HepG2 (cell line): ENCODE measurements around the gene DDC. TPM values are rescaled to one million over a fixed set of nuclear protein-coding genes. Genes with fewer than 3 reads are reported as not detected.
A peak's percentile ranks its signal among the peaks of the same experiment; 100 is the strongest.

Source experiments
- ATAC-seq: fragments of 200-7000 bp; cut with Tn5 transposase; 3 replicates; pipeline ENCODE4 v1.9.1; 2020; ENCODE audit warnings: mild to moderate bottlenecking, moderate library complexity
- BruUV-seq: library from RNA; stranded (reverse); fragments of 400-500 nt; replicated peaks from 2 replicates; lab custom pipeline; 2021; lab: Mats Ljungman, UMichigan
- CTCF ChIA-PET: fragments of 300-600 bp; formaldehyde crosslinking; extraction: SDS; loops from one replicate; lab custom pipeline; 2021; ENCODE audit warnings: low total read pairs, inconsistent platforms, low intra/inter-chr PET ratio; lab: Yijun Ruan, JAX
- POLR2A ChIA-PET: fragments of 350-600 bp; sonication (Branson Sonifier 250); formaldehyde crosslinking; loops from one replicate; lab custom pipeline; 2020; ENCODE audit warnings: antibody characterized with exemption, inconsistent platforms; lab: Yijun Ruan, JAX
- DNase-seq: peaks from one replicate; pipeline ENCODE4 v3.0.0-alpha.2; 2015; ENCODE audit warnings: low spot score
- FAIRE-seq: peaks from 3 replicates; lab custom pipeline; 2011; peaks lifted over from hg19 to GRCh38; lab: Jason Lieb, UNC
- H2AFZ ChIP-seq: one replicate; pipeline ENCODE4 v1.6.1; 2011; ENCODE audit warnings: low read length, inconsistent platforms
- H3K27ac ChIP-seq: fragments of 300-600 bp; 3 replicates; pipeline ENCODE4 v1.8.0; 2011; ENCODE audit warnings: mixed run types, mild to moderate bottlenecking, mixed read lengths, low read length, inconsistent platforms; ENCODE audit not compliant: insufficient read depth; ENCODE audit errors: extremely low read length
- H3K27me3 ChIP-seq, 2 experiments: fragments of 200-600 bp in 1 of 2; 2 replicates in 1 of 2; 3 replicates in 1 of 2; pipeline versions ENCODE4 v1.6.0 to v1.8.0; 2011; ENCODE audit warnings: low read length in 2 of 2, mild to moderate bottlenecking in 2 of 2, moderate library complexity in 2 of 2, inconsistent platforms in 1 of 2; ENCODE audit not compliant: insufficient read depth in 2 of 2, control insufficient read depth in 1 of 2
- H3K36me3 ChIP-seq, 2 experiments: fragments of 200-600 bp in 1 of 2; replicated peaks in 1 of 2; 2 replicates in 1 of 2; 3 replicates in 1 of 2; pipeline versions ENCODE4 v1.5.1 to v1.8.0; 2011; ENCODE audit warnings: low read length in 2 of 2, inconsistent platforms in 1 of 2; ENCODE audit not compliant: insufficient read depth in 2 of 2, control insufficient read depth in 1 of 2
- H3K4me1 ChIP-seq: 2 replicates; pipeline ENCODE4 v1.5.1; 2012; ENCODE audit warnings: low read length, inconsistent platforms; ENCODE audit not compliant: insufficient read depth
- H3K4me2 ChIP-seq: 2 replicates; pipeline ENCODE4 v1.6.0; 2011; ENCODE audit warnings: low read depth, low read length, inconsistent platforms
- H3K4me3 ChIP-seq, 3 experiments: fragments of 200-600 bp in 1 of 3; sonication (generic), shearing (Covaris generic) in 1 of 3; replicated peaks in 1 of 3; 2 replicates each; pipeline ENCODE4 v1.5.1; 2011 to 2016; ENCODE audit warnings: low read length in 3 of 3, inconsistent platforms in 2 of 3, low read depth in 2 of 3, mild to moderate bottlenecking in 2 of 3, control low read depth in 1 of 3, mixed read lengths in 1 of 3; ENCODE audit not compliant: insufficient read depth in 1 of 3
- H3K79me2 ChIP-seq: one replicate; pipeline ENCODE4 v1.6.1; 2011; ENCODE audit warnings: low read length, inconsistent platforms; ENCODE audit not compliant: insufficient read depth
- H3K9ac ChIP-seq: 2 replicates; pipeline ENCODE4 v1.6.0; 2011; ENCODE audit warnings: mild to moderate bottlenecking, low read depth, low read length, inconsistent platforms; ENCODE audit not compliant: insufficient read depth
- H3K9me3 ChIP-seq: 2 replicates; pipeline ENCODE4 v1.5.1; 2012; ENCODE audit warnings: mild to moderate bottlenecking, low read length
- H4K20me1 ChIP-seq: 2 replicates; pipeline ENCODE4 v1.6.0; 2011; ENCODE audit warnings: inconsistent platforms, mild to moderate bottlenecking, low read length, moderate library complexity; ENCODE audit not compliant: insufficient read depth
- BORCS8-MEF2B ChIP-seq: sonication (generic); formaldehyde crosslinking; IDR thresholded peaks from 2 replicates; pipeline ENCODE4 v1.8.0; 2022; ENCODE audit warnings: mild to moderate bottlenecking, missing genetic modification reagents
- CHD2 ChIP-seq: IDR thresholded peaks from 2 replicates; pipeline ENCODE4 v1.6.1; 2011; ENCODE audit warnings: low read depth, low read length, improper control_type of control experiment
- EP300 ChIP-seq, 3 experiments: sonication (generic) in 1 of 3; formaldehyde crosslinking in 1 of 3; IDR thresholded peaks; 2 replicates each; pipeline versions ENCODE4 v1.5.1 to v1.6.1; 2011 to 2020; ENCODE audit warnings: low read depth in 2 of 3, low read length in 2 of 3, borderline replicate concordance in 1 of 3, improper control_type of control experiment in 1 of 3, mild to moderate bottlenecking in 1 of 3, missing genetic modification reagents in 1 of 3, moderate library complexity in 1 of 3
- FOSL2 ChIP-seq: sonication (generic); formaldehyde crosslinking; IDR thresholded peaks from 2 replicates; pipeline ENCODE4 v1.4.0; 2020; ENCODE audit warnings: missing genetic modification reagents
- HMGA1 ChIP-seq: sonication (generic); formaldehyde crosslinking; conservative IDR thresholded peaks from 2 replicates; pipeline ENCODE4 v1.4.0; 2020; ENCODE audit warnings: missing genetic modification reagents
- JDP2 ChIP-seq: sonication (generic); formaldehyde crosslinking; IDR thresholded peaks from 2 replicates; pipeline ENCODE4 v1.8.1; 2022; ENCODE audit warnings: missing genetic modification reagents, borderline replicate concordance
- MED1 ChIP-seq: sonication (generic); formaldehyde crosslinking; IDR thresholded peaks from 2 replicates; pipeline ENCODE4 v1.4.0; 2020; ENCODE audit warnings: missing genetic modification reagents
- RCOR2 ChIP-seq: IDR thresholded peaks from 2 replicates; pipeline ENCODE4 v1.6.1; 2016; ENCODE audit warnings: missing biosample characterization, missing genetic modification reagents
- REPIN1 ChIP-seq: sonication (generic); formaldehyde crosslinking; IDR thresholded peaks from 2 replicates; pipeline ENCODE4 v1.8.0; 2022; ENCODE audit warnings: missing genetic modification reagents, low read depth, mild to moderate bottlenecking, borderline replicate concordance
- SAP130 ChIP-seq: IDR thresholded peaks from 2 replicates; pipeline ENCODE4 v1.6.1; 2016; ENCODE audit warnings: low read depth
- ZBTB7A ChIP-seq: sonication (generic); formaldehyde crosslinking; IDR thresholded peaks from 2 replicates; pipeline ENCODE4 v1.8.0; 2022; ENCODE audit warnings: mild to moderate bottlenecking, missing genetic modification reagents
- ZFP36L2 ChIP-seq: sonication (generic); formaldehyde crosslinking; IDR thresholded peaks from 2 replicates; pipeline ENCODE4 v1.4.0; 2020; ENCODE audit warnings: missing genetic modification reagents
- WGBS: methylation state at CpG from one replicate; pipeline ENCODE4 v1.1.6; 2017; ENCODE audit warnings: low lambda C conversion rate; 5-methylcytosine and 5-hydroxymethylcytosine counted together
- in situ Hi-C: cut with HindIII; loops from 2 replicates; pipeline ENCODE4 v1.10.0; 2017; ENCODE audit warnings: low pct_unique_long_range_greater_than_20kb; ENCODE audit not compliant: extremely low pct_ligation_motif_present
- intact Hi-C: fragments of 100-400 bp; cut with micrococcal nuclease; formaldehyde crosslinking; loops from one replicate; pipeline ENCODE4 v1.10.0; 2022; ENCODE audit not compliant: unreplicated experiment
- polyA plus RNA-seq, 8 experiments: library from polyadenylated mRNA; depleted of rRNA in 3 of 8; stranded (reverse) in 7 of 8; unstranded in 1 of 8; fragments of >200 nt; fragmentation: Illumina TruSeq in 4 of 8; extraction: Trizol in 4 of 8; gene quantifications; 2 replicates each; pipeline versions ENCODE4 v1.2.1 to v1.2.3, GENCODE V29; 2011 to 2016; ENCODE audit warnings: low read depth in 4 of 8, missing spikeins in 1 of 8, mixed read lengths in 1 of 8; ENCODE audit not compliant: insufficient read depth in 1 of 8
- total RNA-seq, 5 experiments: library from RNA; depleted of rRNA; stranded (reverse); fragments of >200 nt; fragmentation: Illumina TruSeq; extraction: Trizol; gene quantifications; 2 replicates each; pipeline ENCODE4 v1.2.3, GENCODE V29; 2016; ENCODE audit warnings: low read depth in 1 of 5
- TF ChIP-seq, protein P1 (sequence below): sonication (generic); formaldehyde crosslinking; IDR thresholded peaks from 2 replicates; pipeline ENCODE4 v1.9.0; 2021; ENCODE audit warnings: missing genetic modification reagents, mild to moderate bottlenecking, borderline replicate concordance
- TF ChIP-seq, protein P2 (sequence below): sonication (generic); formaldehyde crosslinking; IDR thresholded peaks from 2 replicates; pipeline ENCODE4 v1.4.0; 2020; ENCODE audit warnings: missing genetic modification reagents
- TF ChIP-seq, protein P3 (sequence below): sonication (generic); formaldehyde crosslinking; IDR thresholded peaks from 2 replicates; pipeline ENCODE4 v1.8.1; 2023; ENCODE audit warnings: mild to moderate bottlenecking, missing genetic modification reagents

The DDC gene
- total and polyA plus RNA-seq, 2 of the 13 experiments (the other 11 are each of a cell fraction or from before 2014, with no cell fraction given) = 11.7 to 93.3 TPM

DNA sequence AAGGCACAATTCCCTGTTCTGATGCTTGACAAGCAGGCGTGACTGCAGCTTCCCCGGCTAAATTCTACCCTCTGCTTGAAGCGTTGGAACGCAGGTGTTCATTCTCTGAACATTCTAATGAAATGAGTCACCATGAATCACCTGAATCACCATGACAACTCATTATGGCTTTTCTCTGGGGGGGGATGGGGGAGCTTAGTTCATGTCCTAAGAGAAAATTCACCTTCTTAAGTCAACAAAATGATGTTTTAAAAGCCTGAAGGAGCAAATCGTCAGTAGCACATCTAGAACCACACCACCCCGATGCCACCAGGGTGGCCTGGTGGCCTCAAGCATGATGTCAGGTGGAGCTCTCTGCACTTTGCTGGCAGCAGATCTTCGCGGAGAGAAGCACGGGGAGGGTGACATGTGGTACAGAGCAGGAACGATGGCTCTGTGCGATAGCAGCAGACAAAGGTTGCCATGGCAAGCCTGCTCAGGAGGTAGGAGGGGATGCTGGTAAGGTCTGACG lies 33.7 kb downstream of the DDC start:
- H3K4me1 ChIP-seq = peaks cover 56% of the 10 kb centered on the region
- H3K36me3 ChIP-seq = peaks cover 2 to 17% of the 10 kb centered on the region in 2 experiments; a peak in 4 of 5 replicates
- WGBS = 86% methylated on average over 6 of the region's 12 CpGs
- ATAC-seq (no peak), FAIRE-seq (no peak), DNase-seq (peak; percentile 12)
- H3K27me3 ChIP-seq = no peaks in the 10 kb centered on the region
- in situ Hi-C loops (no loop called here), intact Hi-C loops (no loop called here)
- no TSS peak for BruUV-seq
- no peaks in the 10 kb centered on the region for H4K20me1 ChIP-seq
- no peaks in the 10 kb centered on the region for H3K9me3 ChIP-seq
- TF ChIP-seq RCOR2 (CRISPR knock-in tag) = no peak
- TF ChIP-seq FOSL2 (CRISPR knock-in tag) = peak; percentile 43; the same call in 1 of the 2 replicates
- H3K79me2 ChIP-seq = no peaks in the 10 kb centered on the region
- ChIA-PET POLR2A (no interaction called here), CTCF (no interaction called here)
- H3K9ac ChIP-seq = no peak overlapping the region
- no peak overlapping the region for H2AFZ ChIP-seq
- H3K27ac ChIP-seq = no peak overlapping the region
- no peak overlapping the region for H3K4me3 ChIP-seq
- no peak overlapping the region for H3K4me2 ChIP-seq

DNA sequence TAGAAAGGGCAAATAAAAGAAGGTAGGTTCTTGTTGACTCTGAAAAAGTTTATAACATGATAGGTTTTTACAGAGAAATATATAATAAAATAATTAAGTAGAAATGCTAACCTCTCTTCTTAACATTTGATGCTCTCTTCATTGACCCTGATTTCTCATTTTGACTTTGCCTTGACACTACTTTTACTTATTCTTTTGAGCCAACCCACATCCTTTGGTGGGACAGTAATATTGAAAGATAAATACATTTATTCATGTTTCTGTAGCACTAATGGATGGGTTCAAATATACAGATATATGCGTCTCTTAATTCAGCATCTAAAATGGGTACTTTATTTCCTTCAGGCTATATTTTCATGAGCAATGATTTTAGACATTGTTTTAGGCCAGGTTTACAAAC lies 34.4 kb downstream of the DDC start:
- no peak overlapping the region for H2AFZ ChIP-seq
- TF ChIP-seq, protein P1, sequence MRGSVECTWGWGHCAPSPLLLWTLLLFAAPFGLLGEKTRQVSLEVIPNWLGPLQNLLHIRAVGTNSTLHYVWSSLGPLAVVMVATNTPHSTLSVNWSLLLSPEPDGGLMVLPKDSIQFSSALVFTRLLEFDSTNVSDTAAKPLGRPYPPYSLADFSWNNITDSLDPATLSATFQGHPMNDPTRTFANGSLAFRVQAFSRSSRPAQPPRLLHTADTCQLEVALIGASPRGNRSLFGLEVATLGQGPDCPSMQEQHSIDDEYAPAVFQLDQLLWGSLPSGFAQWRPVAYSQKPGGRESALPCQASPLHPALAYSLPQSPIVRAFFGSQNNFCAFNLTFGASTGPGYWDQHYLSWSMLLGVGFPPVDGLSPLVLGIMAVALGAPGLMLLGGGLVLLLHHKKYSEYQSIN (CRISPR knock-in tag) = no peak
- TF ChIP-seq MED1 (CRISPR knock-in tag) = no peak
- TF ChIP-seq CHD2 = no peak
- no peak for TF ChIP-seq REPIN1
- no peak for TF ChIP-seq ZBTB7A (CRISPR knock-in tag)
- no peak for TF ChIP-seq JDP2 (CRISPR knock-in tag)
- TF ChIP-seq EP300 (IDR thresholded peaks at IDR 0.05; ENCODE audit: low read depth in 2 of 2, low read length in 2 of 2) = no peak
- TF ChIP-seq EP300 (CRISPR knock-in tag; IDR thresholded peaks at IDR 0.05; ENCODE audit: borderline replicate concordance) = no peak
- no peak for TF ChIP-seq ZFP36L2 (CRISPR knock-in tag)
- TF ChIP-seq, protein P2, sequence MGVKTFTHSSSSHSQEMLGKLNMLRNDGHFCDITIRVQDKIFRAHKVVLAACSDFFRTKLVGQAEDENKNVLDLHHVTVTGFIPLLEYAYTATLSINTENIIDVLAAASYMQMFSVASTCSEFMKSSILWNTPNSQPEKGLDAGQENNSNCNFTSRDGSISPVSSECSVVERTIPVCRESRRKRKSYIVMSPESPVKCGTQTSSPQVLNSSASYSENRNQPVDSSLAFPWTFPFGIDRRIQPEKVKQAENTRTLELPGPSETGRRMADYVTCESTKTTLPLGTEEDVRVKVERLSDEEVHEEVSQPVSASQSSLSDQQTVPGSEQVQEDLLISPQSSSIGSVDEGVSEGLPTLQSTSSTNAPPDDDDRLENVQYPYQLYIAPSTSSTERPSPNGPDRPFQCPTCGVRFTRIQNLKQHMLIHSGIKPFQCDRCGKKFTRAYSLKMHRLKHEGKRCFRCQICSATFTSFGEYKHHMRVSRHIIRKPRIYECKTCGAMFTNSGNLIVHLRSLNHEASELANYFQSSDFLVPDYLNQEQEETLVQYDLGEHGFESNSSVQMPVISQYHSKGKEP (CRISPR knock-in tag) = no peak
- no peak for TF ChIP-seq HMGA1
- TF ChIP-seq, protein P3, sequence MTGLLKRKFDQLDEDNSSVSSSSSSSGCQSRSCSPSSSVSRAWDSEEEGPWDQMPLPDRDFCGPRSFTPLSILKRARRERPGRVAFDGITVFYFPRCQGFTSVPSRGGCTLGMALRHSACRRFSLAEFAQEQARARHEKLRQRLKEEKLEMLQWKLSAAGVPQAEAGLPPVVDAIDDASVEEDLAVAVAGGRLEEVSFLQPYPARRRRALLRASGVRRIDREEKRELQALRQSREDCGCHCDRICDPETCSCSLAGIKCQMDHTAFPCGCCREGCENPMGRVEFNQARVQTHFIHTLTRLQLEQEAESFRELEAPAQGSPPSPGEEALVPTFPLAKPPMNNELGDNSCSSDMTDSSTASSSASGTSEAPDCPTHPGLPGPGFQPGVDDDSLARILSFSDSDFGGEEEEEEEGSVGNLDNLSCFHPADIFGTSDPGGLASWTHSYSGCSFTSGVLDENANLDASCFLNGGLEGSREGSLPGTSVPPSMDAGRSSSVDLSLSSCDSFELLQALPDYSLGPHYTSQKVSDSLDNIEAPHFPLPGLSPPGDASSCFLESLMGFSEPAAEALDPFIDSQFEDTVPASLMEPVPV (CRISPR knock-in tag) = no peak
- no peak for TF ChIP-seq BORCS8-MEF2B (CRISPR knock-in tag)
- TF ChIP-seq SAP130 (CRISPR knock-in tag) = no peak
- intact Hi-C loops = no loop called here

More for the DNA sequence above, 34.4 kb downstream of the DDC start:
- Histone ChIP-seq H3K36me3 (peaks cover 1 to 11% of the 10 kb centered on the region in 2 experiments; a peak in 3 of 5 replicates), H3K4me2 (no peak overlapping the region), H3K9me3 (no peaks in the 10 kb centered on the region), H3K4me1 (peaks cover 56% of the 10 kb centered on the region), H3K79me2 (no peaks in the 10 kb centered on the region), H3K27me3 (no peaks in the 10 kb centered on the region), H3K27ac (no peak overlapping the region), H4K20me1 (no peaks in the 10 kb centered on the region), H3K4me3 (no peak overlapping the region), H3K9ac (no peak overlapping the region)
- POLR2A ChIA-PET = no interaction called here
- in situ Hi-C loops = no loop called here
- no TSS peak for BruUV-seq
- no peak for FAIRE-seq
- DNase-seq = no peak
- CTCF ChIA-PET = no interaction called here
- 96% methylated on average over 1 of the region's 1 CpG for WGBS
- ATAC-seq = no peak
